LoVo (cell line): ENCODE results near the gene HPCAL1.

Experiments used
- DNase-seq: peaks from one replicate; pipeline ENCODE4 v3.0.0-alpha.2; 2016; ENCODE audit warnings: low spot score

The HPCAL1 gene

GRCh38 chr2:10269711-10270610 is 32.7 kb upstream of the HPCAL1 start:
- no peak for DNase-seq

- DNase-seq: no peak
These were observed 31.2 kb upstream of the HPCAL1 start for GRCh38 chr2:10271509-10271908.

- DNase-seq: no peak
These were observed 30.8 kb upstream of the HPCAL1 start for GRCh38 chr2:10271946-10272345.

- DNase-seq: no peak
These were observed 30.2 kb upstream of the HPCAL1 start for GRCh38 chr2:10272464-10272863.

GRCh38 chr2:10273215-10274175 is 29.2 kb upstream of the HPCAL1 start:
- no peak for DNase-seq

GRCh38 chr2:10274376-10274775 is 28.3 kb upstream of the HPCAL1 start:
- DNase-seq: no peak

- no peak for DNase-seq
These were observed 27.5 kb upstream of the HPCAL1 start for GRCh38 chr2:10274983-10275802.

- DNase-seq: no peak
These were observed 26.0 kb upstream of the HPCAL1 start for GRCh38 chr2:10276481-10277292.

- no peak for DNase-seq
These were observed 25.2 kb upstream of the HPCAL1 start for GRCh38 chr2:10277293-10278028.

- no peak for DNase-seq
These were observed 24.5 kb upstream of the HPCAL1 start for GRCh38 chr2:10278029-10278762.

- no peak for DNase-seq
These were observed 23.8 kb upstream of the HPCAL1 start for GRCh38 chr2:10278763-10279471.

GRCh38 chr2:10279472-10279870 is 23.2 kb upstream of the HPCAL1 start:
- DNase-seq: no peak

- DNase-seq: no peak
These were observed 22.7 kb upstream of the HPCAL1 start for GRCh38 chr2:10279946-10280463.

GRCh38 chr2:10281891-10282290 is 20.8 kb upstream of the HPCAL1 start:
- DNase-seq: no peak

GRCh38 chr2:10282611-10283105 is 20.0 kb upstream of the HPCAL1 start:
- DNase-seq: no peak

GRCh38 chr2:10283106-10284062 is 19.3 kb upstream of the HPCAL1 start:
- DNase-seq: peak; percentile 79

GRCh38 chr2:10284108-10284870 is 18.4 kb upstream of the HPCAL1 start:
- DNase-seq: no peak
